Psoas muscle (tissue), 8 donors: ENCODE results near the gene TRPC4AP. TPM values are rescaled to one million over a fixed set of nuclear protein-coding genes. Genes with fewer than 3 reads are reported as not detected.

Experiments used
- ATAC-seq, 4 donors: fragments of 200-7000 bp; cut with Tn5 transposase; one replicate each; pipeline ENCODE4 v1.9.1; 2020; ENCODE audit warnings: moderate library complexity in 3 of 4, mild to moderate bottlenecking in 2 of 4
- DNase-seq, 2 donors: peaks; one replicate each; pipeline ENCODE4 v3.0.0-alpha.2; 2020
- H3K27ac ChIP-seq: fragments of 200-600 bp; one replicate; pipeline ENCODE4 v1.8.0; 2022
- H3K27me3 ChIP-seq, 3 donors: fragments of 200-600 bp in 1 of 3; one replicate each; pipeline versions ENCODE4 v1.6.1 to v1.8.0; 2013 to 2022; ENCODE audit warnings: low read length in 2 of 3, mild to moderate bottlenecking in 2 of 3, moderate library complexity in 1 of 3; ENCODE audit not compliant: insufficient read depth in 3 of 3
- H3K36me3 ChIP-seq, 2 donors: fragments of 200-600 bp in 1 of 2; one replicate each; pipeline versions ENCODE4 v1.6.1 to v1.8.0; 2013 to 2022; ENCODE audit warnings: low read depth in 1 of 2, mild to moderate bottlenecking in 1 of 2, moderate library complexity in 1 of 2; ENCODE audit not compliant: insufficient read depth in 1 of 2
- H3K4me1 ChIP-seq: fragments of 200-600 bp; one replicate; pipeline ENCODE4 v1.8.0; 2022
- H3K4me3 ChIP-seq: fragments of 200-600 bp; one replicate; pipeline ENCODE4 v1.8.0; 2022; ENCODE audit warnings: mild to moderate bottlenecking
- H3K9me3 ChIP-seq: fragments of 200-600 bp; one replicate; pipeline ENCODE4 v1.8.0; 2022
- WGBS, 3 donors: extraction: QIAGEN DNeasy Blood & Tissue Kit; methylation state at CpG; one replicate each; pipeline versions ENCODE4 v1.1.6 to v1.1.7; 2013; 5-methylcytosine and 5-hydroxymethylcytosine counted together
- intact Hi-C, 2 donors: fragments of 100-400 bp; cut with DNase I; formaldehyde crosslinking; loops; one replicate each; pipeline versions ENCODE4 v1.11.0 to v1.14.2; 2022
- polyA plus RNA-seq, 3 donors: library from polyadenylated mRNA; stranded (reverse); fragments of 200-250 nt; gene quantifications; one replicate each; pipeline ENCODE4 v1.2.3, GENCODE V29; 2013
- total RNA-seq, 4 donors: library from RNA; stranded (reverse); fragmentation: NEBNext Ultra II Directional in 2 of 4; extraction: Animal tissue kit (Norgen Biotek cat#: 25700) in 2 of 4; gene quantifications; one replicate each; pipeline versions ENCODE4 v1.2.1 to v1.2.4, GENCODE V29; 2021 to 2023
- TF ChIP-seq, protein P1 (sequence below): fragments of 200-600 bp; IDR thresholded peaks from one replicate; pipeline ENCODE4 v1.8.0; 2022; ENCODE audit warnings: antibody characterized with exemption
- donor health status: healthy with polysubstance abuse.
- donor health status: DM: no; HTN: no; CAD: no; lungs with moderate emphysema.
- donor health status: Bipolar disorder and iron deficiency.
- donor health status: healthy.
- donor health status: DM: yes; HTN: yes; CAD: no.
- donor health status: DM: no; HTN: no; CAD: no.
- donor health status: DM: no; HTN: no; CAD: no.
- donor health status: DM: yes; HTN: yes; CAD: no.

Gene TRPC4AP
- total and polyA plus RNA-seq, 7 donors, result 36.0 to 62.3 (median 51.7) TPM

DNA sequence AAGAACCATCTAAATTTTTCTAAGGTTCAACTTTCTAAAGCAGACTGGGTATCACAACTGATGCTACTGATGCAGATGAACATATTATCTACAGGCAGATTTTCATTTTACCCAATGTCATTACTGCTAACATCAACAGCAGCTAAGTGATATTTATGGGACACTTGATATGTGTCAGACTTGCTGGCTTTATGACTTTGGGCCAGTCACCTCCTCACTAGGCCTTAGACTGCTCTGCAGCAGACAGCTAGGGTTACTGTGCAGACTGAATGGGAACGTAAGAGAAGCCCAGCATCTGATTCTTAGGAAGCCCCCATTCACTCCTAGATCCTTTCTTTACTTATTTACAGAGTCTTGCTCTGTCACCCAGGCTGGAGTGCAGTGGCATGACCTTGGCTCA is 70.8 kb downstream of the TRPC4AP start:
- Histone ChIP-seq H3K4me3 (no peak overlapping the region), H3K27me3 (no peaks in the 10 kb centered on the region), H3K4me1 (peaks cover 61% of the 10 kb centered on the region), H3K36me3 (peaks cover 5 to 73% of the 10 kb centered on the region in 2 donors), H3K9me3 (no peaks in the 10 kb centered on the region), H3K27ac (peak overlapping the region; percentile 85)
- TF ChIP-seq, protein P1, sequence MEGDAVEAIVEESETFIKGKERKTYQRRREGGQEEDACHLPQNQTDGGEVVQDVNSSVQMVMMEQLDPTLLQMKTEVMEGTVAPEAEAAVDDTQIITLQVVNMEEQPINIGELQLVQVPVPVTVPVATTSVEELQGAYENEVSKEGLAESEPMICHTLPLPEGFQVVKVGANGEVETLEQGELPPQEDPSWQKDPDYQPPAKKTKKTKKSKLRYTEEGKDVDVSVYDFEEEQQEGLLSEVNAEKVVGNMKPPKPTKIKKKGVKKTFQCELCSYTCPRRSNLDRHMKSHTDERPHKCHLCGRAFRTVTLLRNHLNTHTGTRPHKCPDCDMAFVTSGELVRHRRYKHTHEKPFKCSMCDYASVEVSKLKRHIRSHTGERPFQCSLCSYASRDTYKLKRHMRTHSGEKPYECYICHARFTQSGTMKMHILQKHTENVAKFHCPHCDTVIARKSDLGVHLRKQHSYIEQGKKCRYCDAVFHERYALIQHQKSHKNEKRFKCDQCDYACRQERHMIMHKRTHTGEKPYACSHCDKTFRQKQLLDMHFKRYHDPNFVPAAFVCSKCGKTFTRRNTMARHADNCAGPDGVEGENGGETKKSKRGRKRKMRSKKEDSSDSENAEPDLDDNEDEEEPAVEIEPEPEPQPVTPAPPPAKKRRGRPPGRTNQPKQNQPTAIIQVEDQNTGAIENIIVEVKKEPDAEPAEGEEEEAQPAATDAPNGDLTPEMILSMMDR, result no peak
- ATAC-seq (peak; percentile 41 to 60 (median 54)), DNase-seq (no peak)
- WGBS, 3 donors, result 24 to 52% (median 32%) methylated on average over 1 of the region's 1 CpG
- intact Hi-C loops, result loop anchor here (10.0 kb wide), 1 partner anchor 63 kb away; no protein-coding TSS in a partner anchor

DNA sequence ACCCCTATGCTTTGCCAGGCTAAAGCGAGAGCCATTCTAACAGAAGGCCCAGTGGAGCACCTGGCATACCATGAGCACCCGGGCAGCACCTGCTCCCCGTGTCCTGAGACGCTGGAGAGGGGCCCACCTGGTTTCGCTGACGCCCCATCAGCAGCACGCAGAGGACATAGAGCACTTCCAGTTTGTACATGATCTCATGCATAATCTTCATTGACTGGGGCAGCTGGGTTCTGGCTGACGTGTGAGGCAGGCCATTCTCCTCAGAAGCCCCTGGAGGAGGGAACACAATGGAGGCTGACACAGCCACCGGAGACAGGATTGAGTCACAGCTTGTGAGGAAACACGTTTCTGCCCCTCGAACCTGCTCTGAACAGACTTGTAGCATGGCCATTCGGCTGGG is 71.5 kb downstream of the TRPC4AP start:
- Histone ChIP-seq H3K36me3 (peaks cover 7 to 66% of the 10 kb centered on the region in 2 donors), H3K9me3 (no peaks in the 10 kb centered on the region), H3K27ac (peak overlapping the region; percentile 85), H3K4me1 (peaks cover 69% of the 10 kb centered on the region), H3K27me3 (no peaks in the 10 kb centered on the region), H3K4me3 (no peak overlapping the region)
- WGBS, 3 donors, result 30 to 58% (median 31%) methylated on average over 12 of the region's 12 CpGs
- DNase-seq (peak in 1 of 2 donors; percentile 86), ATAC-seq (peak; percentile 79 to 81 (median 80))
- intact Hi-C loops, result loop anchor here (10.0 kb wide), 1 partner anchor 64 kb away; no protein-coding TSS in a partner anchor
- TF ChIP-seq, protein P1, result no peak

DNA sequence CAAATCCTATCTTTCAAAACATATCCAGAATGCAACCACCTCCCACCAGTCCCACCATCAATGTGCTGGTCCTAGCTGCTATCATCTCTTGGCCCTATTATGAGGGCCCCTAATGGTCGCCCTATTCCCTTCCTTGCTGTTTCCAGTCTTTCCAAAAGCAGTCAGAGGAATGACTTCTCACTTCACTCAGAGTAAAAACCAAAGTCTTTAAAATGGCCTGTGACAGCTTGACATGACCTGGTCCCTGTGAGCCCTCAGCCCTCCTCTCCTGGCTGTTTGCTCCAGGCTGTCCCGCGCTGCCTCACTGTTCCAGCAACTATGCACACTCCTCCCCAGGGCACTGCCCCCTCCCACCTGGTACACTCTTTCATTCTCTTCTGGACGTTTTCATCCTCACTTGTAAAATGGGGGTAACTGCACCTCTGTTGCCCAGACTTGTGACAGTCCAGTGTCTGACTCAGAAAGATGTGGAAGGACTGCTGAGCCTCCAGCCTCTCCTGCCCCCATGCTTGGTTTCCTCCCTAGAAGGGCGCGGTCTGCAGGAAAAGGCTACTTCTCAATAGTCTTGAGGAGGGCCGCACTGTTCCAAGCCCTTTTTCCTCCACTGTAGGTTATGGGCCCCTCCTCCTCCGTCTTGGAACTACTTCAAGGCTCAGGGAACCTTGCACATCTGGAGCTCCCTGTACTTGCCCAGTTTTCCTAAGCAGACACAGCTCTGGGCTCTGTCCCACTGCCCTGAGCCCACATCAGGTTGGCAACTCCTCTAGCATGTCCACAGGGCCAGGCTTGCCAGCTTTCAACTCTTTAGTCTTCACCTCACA is 72.3 kb downstream of the TRPC4AP start:
- peak in 1 of 2 donors; percentile 38 for DNase-seq
- peak in 1 of 4 donors; percentile 0 for ATAC-seq
- TF ChIP-seq, protein P1, result no peak
- no peaks in the 10 kb centered on the region for H3K9me3 ChIP-seq
- no peak overlapping the region for H3K4me3 ChIP-seq
- peaks cover 7 to 65% of the 10 kb centered on the region in 2 donors for H3K36me3 ChIP-seq
- intact Hi-C loops, result loop anchor here (10.0 kb wide), 1 partner anchor 64 kb away; no protein-coding TSS in a partner anchor
- H3K4me1 ChIP-seq, result peaks cover 77% of the 10 kb centered on the region
- WGBS, 3 donors, result 74 to 83% (median 79%) methylated on average over 8 of the region's 8 CpGs
- H3K27me3 ChIP-seq, result no peaks in the 10 kb centered on the region
- H3K27ac ChIP-seq, result peak overlapping the region; percentile 85

DNA sequence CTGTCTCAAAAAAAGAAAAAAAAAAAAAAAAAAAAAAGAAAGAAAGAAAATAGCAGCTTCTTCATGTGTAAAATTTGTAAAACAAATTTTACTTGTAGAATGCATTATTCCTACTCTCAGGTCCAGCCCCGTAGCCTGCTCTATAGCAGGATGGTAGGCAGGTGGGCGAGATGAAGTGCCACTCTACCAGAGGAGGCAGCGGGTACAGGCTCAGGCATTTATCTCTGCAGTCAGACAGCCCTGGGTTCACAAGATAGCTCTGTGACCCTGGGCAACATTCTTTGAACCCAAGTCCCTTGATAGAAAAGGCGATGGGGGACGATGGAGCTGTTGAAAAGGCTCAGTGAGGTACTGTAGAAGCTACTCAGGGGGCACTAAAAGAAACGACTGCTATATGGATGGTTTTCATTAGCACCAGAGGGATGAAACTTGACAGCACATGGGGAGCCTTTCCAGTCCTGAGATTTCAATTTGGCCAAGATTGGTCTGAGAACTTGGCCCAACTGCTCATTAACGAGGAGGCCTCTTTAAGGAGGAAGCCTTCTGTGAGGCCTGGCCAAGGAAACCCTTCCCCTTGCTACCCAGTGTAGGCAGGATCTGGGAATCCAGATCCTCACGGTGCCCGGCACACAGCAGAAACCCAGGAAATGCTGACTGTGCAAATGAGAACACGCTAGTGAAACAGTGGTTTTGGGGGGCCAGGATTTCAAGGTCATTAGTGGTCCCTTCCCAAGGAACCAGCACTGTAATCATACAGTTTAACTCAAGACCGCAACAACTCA is 73.8 kb downstream of the TRPC4AP start:
- Histone ChIP-seq H3K4me3 (no peak overlapping the region), H3K9me3 (no peaks in the 10 kb centered on the region), H3K27me3 (no peaks in the 10 kb centered on the region), H3K27ac (peak overlapping the region; percentile 85), H3K36me3 (peaks cover 7 to 65% of the 10 kb centered on the region in 2 donors), H3K4me1 (peaks cover 87% of the 10 kb centered on the region)
- TF ChIP-seq, protein P1, result no peak
- 64 to 86% (median 79%) methylated on average over 11 of the region's 11 CpGs for WGBS, 3 donors
- ATAC-seq (no peak), DNase-seq (no peak)
- intact Hi-C loops, result loop anchor here in 1 of 2 donors (5.0 kb wide), 1 partner anchor 146 kb away; the partner anchor contains the start of gene GGT7
